T-cell (primary cell): ENCODE data around the gene GBP3. TPM values are rescaled to one million over a fixed set of nuclear protein-coding genes. Genes with fewer than 3 reads are reported as not detected.
"Not testable (repeated sequence)": the region's sequence is repeated elsewhere in the genome, so short reads cannot be mapped to it uniquely, and the experiment has no call there.

Source experiments
- ATAC-seq, 4 experiments: fragments of 200-7000 bp in 3 of 4; fragments of 150-1000 bp in 1 of 4; cut with Tn5 transposase; replicated peaks in 1 of 4; 1 replicate in 3 of 4; 2 replicates in 1 of 4; pipeline ENCODE4 v1.10.0; 2021; ENCODE audit warnings: moderate library complexity in 3 of 4, mild to moderate bottlenecking in 2 of 4, moderate number of reproducible peaks in 1 of 4
- CTCF ChIA-PET, 2 donors: fragments of 300-600 bp; sonication (Branson Sonifier 250); formaldehyde crosslinking; loops; one replicate each; lab custom pipeline; 2022; ENCODE audit warnings: antibody characterized with exemption in 2 of 2; lab: Charles Lee
- POLR2A ChIA-PET, 2 donors: fragments of 300-600 bp; sonication (Branson Sonifier 250); formaldehyde crosslinking; loops; one replicate each; lab custom pipeline; 2022; ENCODE audit warnings: antibody characterized with exemption in 2 of 2; lab: Charles Lee
- DNase-seq, 35 experiments: peaks; one replicate each; pipeline versions ENCODE4 v3.0.0 to v3.0.0-alpha.2; 2013 to 2023
- H3K27ac ChIP-seq: one replicate; pipeline ENCODE4 v1.5.1; 2013; ENCODE audit warnings: low read length
- H3K27me3 ChIP-seq, 2 experiments: replicated peaks in 1 of 2; 1 replicate in 1 of 2; 2 replicates in 1 of 2; pipeline versions ENCODE4 v1.6.1 to v1.7.0; 2013; ENCODE audit warnings: low read length in 1 of 2, mixed read lengths in 1 of 2; ENCODE audit not compliant: control insufficient read depth in 2 of 2, insufficient read depth in 2 of 2; ENCODE audit errors: extremely low read depth in 1 of 2
- H3K36me3 ChIP-seq, 2 donors: 1 replicate in 1 of 2; 2 replicates in 1 of 2; pipeline versions ENCODE4 v1.6.1 to v1.7.0; 2013; ENCODE audit warnings: low read length in 1 of 2; ENCODE audit not compliant: control insufficient read depth in 2 of 2, insufficient read depth in 1 of 2; ENCODE audit errors: extremely low read depth in 1 of 2
- H3K4me1 ChIP-seq, 2 experiments: 1 replicate in 1 of 2; 2 replicates in 1 of 2; pipeline versions ENCODE4 v1.6.1 to v1.7.0; 2013; ENCODE audit warnings: low read length in 2 of 2, mixed read lengths in 1 of 2; ENCODE audit not compliant: insufficient read depth in 2 of 2, control insufficient read depth in 1 of 2; ENCODE audit errors: extremely low read depth in 1 of 2
- H3K4me3 ChIP-seq, 2 donors: 1 replicate in 1 of 2; 2 replicates in 1 of 2; pipeline versions ENCODE4 v1.5.1 to v1.7.0; 2013; ENCODE audit warnings: mild to moderate bottlenecking in 2 of 2, low read length in 1 of 2, moderate library complexity in 1 of 2; ENCODE audit not compliant: control insufficient read depth in 1 of 2; ENCODE audit errors: extremely low read depth in 1 of 2
- H3K9me3 ChIP-seq: 2 replicates; pipeline ENCODE4 v1.7.0; 2013
- H3K27ac Mint-ChIP-seq, 2 donors: one replicate each; pipeline ENCODE4 v1.8.0; 2020 to 2021; ENCODE audit warnings: mild to moderate bottlenecking in 2 of 2, mixed read lengths in 2 of 2
- H3K27me3 Mint-ChIP-seq, 2 donors: one replicate each; pipeline ENCODE4 v1.8.0; 2021 to 2022; ENCODE audit warnings: mixed read lengths in 2 of 2
- H3K36me3 Mint-ChIP-seq: one replicate; pipeline ENCODE4 v1.8.0; 2021; ENCODE audit warnings: mixed read lengths
- H3K4me1 Mint-ChIP-seq, 3 donors: one replicate each; pipeline ENCODE4 v1.8.0; 2020 to 2022; ENCODE audit warnings: mixed read lengths in 3 of 3, mild to moderate bottlenecking in 1 of 3
- H3K4me3 Mint-ChIP-seq, 3 donors: one replicate each; pipeline ENCODE4 v1.8.0; 2020 to 2022; ENCODE audit warnings: mild to moderate bottlenecking in 3 of 3, mixed read lengths in 3 of 3, moderate library complexity in 3 of 3
- H3K9me3 Mint-ChIP-seq, 3 donors: one replicate each; pipeline ENCODE4 v1.8.0; 2020 to 2022; ENCODE audit warnings: mixed read lengths in 3 of 3
- WGBS: methylation state at CpG from one replicate; pipeline ENCODE4 v1.1.5; 2013; ENCODE audit warnings: missing lambda C conversion rate; ENCODE audit not compliant: insufficient coverage; 5-methylcytosine and 5-hydroxymethylcytosine counted together
- total RNA-seq, 35 experiments: library from RNA in 6 of 35; stranded (reverse) in 6 of 35; fragments of 120-200 nt in 1 of 35; gene quantifications; one replicate each; pipeline versions ENCODE4 v1.2.1 to v1.2.4 and lab custom pipeline; 2013 to 2026

GBP3 gene
- total RNA-seq, 5 donors from 2014 or later (not counting 1 experiment from before 2014, with no cell fraction given), result 26.7 to 52.0 (median 39.2) TPM

GRCh38 chr1:88980870-88981269, 41.8 kb downstream of the GBP3 start:
- CTCF ChIA-PET, result no interaction called here
- H3K27ac Mint-ChIP-seq, result no peak overlapping the region

GRCh38 chr1:88979749-88980116, 42.9 kb downstream of the GBP3 start:
- peaks cover 45% of the 10 kb centered on the region for H3K36me3 Mint-ChIP-seq
- H3K36me3 ChIP-seq, result peaks cover 0 to 39% of the 10 kb centered on the region in 2 donors
- H3K27me3 ChIP-seq, result no peaks in the 10 kb centered on the region
- peaks cover 52 to 56% (median 53%) of the 10 kb centered on the region in 3 donors for H3K4me1 Mint-ChIP-seq
- no peaks in the 10 kb centered on the region for H3K9me3 Mint-ChIP-seq
- DNase-seq, result no peak
- H3K27ac ChIP-seq, result no peak overlapping the region
- CTCF ChIA-PET, result interaction anchor here in 1 of 2 donors (0.7 kb wide), 1 partner anchor 22 kb away, joined by 3 read pairs; no protein-coding TSS in a partner anchor
- H3K9me3 ChIP-seq, result no peaks in the 10 kb centered on the region
- peaks cover 2 to 8% of the 10 kb centered on the region in 2 experiments for H3K4me1 ChIP-seq
- no peaks in the 10 kb centered on the region for H3K27me3 Mint-ChIP-seq
- H3K4me3 Mint-ChIP-seq, result no peak overlapping the region
- ATAC-seq, result no peak
- no peak overlapping the region for H3K4me3 ChIP-seq
- peak overlapping the region in 1 of 2 donors; percentile 0 for H3K27ac Mint-ChIP-seq
- POLR2A ChIA-PET, result interaction anchor here in 1 of 2 donors (0.7 kb wide), 1 partner anchor 168 kb away, joined by 3 read pairs; no protein-coding TSS in a partner anchor

More at GRCh38 chr1:88980870-88981269, 41.8 kb downstream of the GBP3 start:
- no peaks in the 10 kb centered on the region for H3K27me3 ChIP-seq
- H3K4me1 Mint-ChIP-seq, result peaks cover 64 to 68% (median 64%) of the 10 kb centered on the region in 3 donors
- 100% methylated on average over 1 of the region's 1 CpG for WGBS
- peaks cover 0 to 43% of the 10 kb centered on the region in 2 donors for H3K36me3 ChIP-seq
- no peaks in the 10 kb centered on the region for H3K27me3 Mint-ChIP-seq
- DNase-seq (no peak), ATAC-seq (no peak)
- H3K4me3 Mint-ChIP-seq, result no peak overlapping the region
- no peaks in the 10 kb centered on the region for H3K9me3 ChIP-seq
- no peaks in the 10 kb centered on the region for H3K9me3 Mint-ChIP-seq
- no peak overlapping the region for H3K27ac ChIP-seq
- peaks cover 42% of the 10 kb centered on the region for H3K36me3 Mint-ChIP-seq
- H3K4me3 ChIP-seq, result no peak overlapping the region
- POLR2A ChIA-PET, result interaction anchor here in 1 of 2 donors (0.9 kb wide), 1 partner anchor 10 kb away, joined by 4 read pairs; no protein-coding TSS in a partner anchor
- peaks cover 2 to 12% of the 10 kb centered on the region in 2 experiments for H3K4me1 ChIP-seq

GRCh38 chr1:88979054-88979748, 43.5 kb downstream of the GBP3 start:
- no peak for ATAC-seq
- WGBS, result no CpG with 5 or more reads among the region's 2 CpGs
- H3K36me3 Mint-ChIP-seq, result peaks cover 49% of the 10 kb centered on the region
- no peak for DNase-seq
- H3K27me3 Mint-ChIP-seq, result no peaks in the 10 kb centered on the region
- POLR2A ChIA-PET, result no interaction called here
- Histone ChIP-seq H3K27me3 (no peaks in the 10 kb centered on the region), H3K9me3 (no peaks in the 10 kb centered on the region), H3K4me1 (peaks cover 0 to 5% of the 10 kb centered on the region in 2 experiments), H3K4me3 (no peak overlapping the region), H3K36me3 (peaks cover 0 to 39% of the 10 kb centered on the region in 2 donors), H3K27ac (no peak overlapping the region)
- H3K4me1 Mint-ChIP-seq, result peaks cover 49 to 52% (median 49%) of the 10 kb centered on the region in 3 donors
- peak overlapping the region in 1 of 2 donors; percentile 25 for H3K27ac Mint-ChIP-seq
- CTCF ChIA-PET, result no interaction called here
- no peak overlapping the region for H3K4me3 Mint-ChIP-seq
- H3K9me3 Mint-ChIP-seq, result no peaks in the 10 kb centered on the region

GRCh38 chr1:88976235-88976634, 46.4 kb downstream of the GBP3 start:
- DNase-seq (no peak), ATAC-seq (no peak)
- Histone ChIP-seq H3K27ac (no peak overlapping the region), H3K4me1 (peaks cover 0 to 4% of the 10 kb centered on the region in 2 experiments), H3K27me3 (no peaks in the 10 kb centered on the region), H3K9me3 (no peaks in the 10 kb centered on the region), H3K4me3 (no peak overlapping the region), H3K36me3 (peaks cover 0 to 18% of the 10 kb centered on the region in 2 donors)
- ChIA-PET POLR2A (interaction anchor here in 1 of 2 donors (0.6 kb wide), 1 partner anchor 15 kb away, joined by 3 read pairs; no protein-coding TSS in a partner anchor), CTCF (interaction anchor here (0.6 to 3.7 kb wide), 3 partner anchors 8 to 675 kb away, joined by 4 to 20 read pairs (median 4); no protein-coding TSS in a partner anchor)
- Mint-ChIP-seq H3K27ac (no peak overlapping the region), H3K27me3 (no peaks in the 10 kb centered on the region), H3K36me3 (peaks cover 37% of the 10 kb centered on the region), H3K9me3 (no peaks in the 10 kb centered on the region), H3K4me3 (no peak overlapping the region), H3K4me1 (peaks cover 40 to 51% (median 41%) of the 10 kb centered on the region in 3 donors)
- no CpG with 5 or more reads among the region's 5 CpGs for WGBS

- Mint-ChIP-seq H3K4me1 (peaks cover 31 to 44% (median 34%) of the 10 kb centered on the region in 3 donors), H3K36me3 (peaks cover 31% of the 10 kb centered on the region)
- H3K36me3 ChIP-seq, H3K27me3 ChIP-seq, H3K4me3 Mint-ChIP-seq, H3K4me3 ChIP-seq, POLR2A ChIA-PET, H3K9me3 Mint-ChIP-seq, H3K4me1 ChIP-seq, H3K27me3 Mint-ChIP-seq, ATAC-seq, H3K27ac ChIP-seq, DNase-seq, H3K27ac Mint-ChIP-seq, H3K9me3 ChIP-seq: not testable (repeated sequence)
- CTCF ChIA-PET, result interaction anchor here (0.5 to 3.7 kb wide), 13 partner anchors 9 to 785 kb away, joined by 3 to 20 read pairs (median 3); no protein-coding TSS in a partner anchor
- 83% methylated on average over 11 of the region's 13 CpGs for WGBS
Observed at GRCh38 chr1:88974616-88975172, 48.0 kb downstream of the GBP3 start.

GRCh38 chr1:88973520-88974137, 49.0 kb downstream of the GBP3 start:
- no peaks in the 10 kb centered on the region for H3K27me3 Mint-ChIP-seq
- H3K9me3 Mint-ChIP-seq, result no peaks in the 10 kb centered on the region
- no peak overlapping the region for H3K4me3 Mint-ChIP-seq
- WGBS, result no CpG with 5 or more reads among the region's 2 CpGs
- peak in 1 of 35 experiments; percentile 63 for DNase-seq
- H3K27me3 ChIP-seq, result no peaks in the 10 kb centered on the region
- H3K9me3 ChIP-seq, result no peaks in the 10 kb centered on the region
- H3K4me3 ChIP-seq, result no peak overlapping the region
- peaks cover 21 to 34% (median 24%) of the 10 kb centered on the region in 3 donors for H3K4me1 Mint-ChIP-seq
- peaks cover 0 to 11% of the 10 kb centered on the region in 2 donors for H3K36me3 ChIP-seq
- peaks cover 21% of the 10 kb centered on the region for H3K36me3 Mint-ChIP-seq
- no peak overlapping the region for H3K27ac ChIP-seq
- ChIA-PET CTCF (interaction anchor here (0.5 to 3.7 kb wide), 17 partner anchors 8 to 484 kb away, joined by 3 to 20 read pairs (median 4); no protein-coding TSS in a partner anchor), POLR2A (interaction anchor here in 1 of 2 donors (0.6 kb wide), 1 partner anchor 304 kb away, joined by 3 read pairs; no protein-coding TSS in a partner anchor)
- no peak overlapping the region for H3K27ac Mint-ChIP-seq
- ATAC-seq, result peak in 1 of 4 experiments; percentile 48
- H3K4me1 ChIP-seq, result peaks cover 0 to 6% of the 10 kb centered on the region in 2 experiments
